ENCODE results near the gene DDX24.

GRCh38 chr14:94005324-94006073 is 75.5 kb downstream of the DDX24 start:
- TF ChIP-seq CTCF (IDR thresholded peaks at IDR 0.05) (peak in 3 of 4 experiments; percentile 10 to 24 (median 12)), POLR2A (IDR thresholded peaks at IDR 0.05) (no peak), POLR2AphosphoS5 (IDR thresholded peaks at IDR 0.05) (no peak), EP300 (IDR thresholded peaks at IDR 0.05) (no peak)

Measured in gastroesophageal sphincter (tissue), 3 donors.